NCI-H1436 (cell line): ENCODE data around the gene BICD2.

ENCODE experiments used
- DNase-seq: peaks from one replicate; lab custom pipeline; 2025; lab: John Stamatoyannopoulos, UW

The BICD2 gene

GRCh38 chr9:92727716-92728700, 36.6 kb downstream of the BICD2 start:
- DNase-seq = no peak

- DNase-seq = no peak
These were observed 37.5 kb downstream of the BICD2 start for GRCh38 chr9:92726971-92727715.

GRCh38 chr9:92726348-92726747, 38.3 kb downstream of the BICD2 start:
- no peak for DNase-seq

- no peak for DNase-seq
These were observed 38.9 kb downstream of the BICD2 start for GRCh38 chr9:92725766-92726165.

- DNase-seq = no peak
These were observed 39.4 kb downstream of the BICD2 start for GRCh38 chr9:92725266-92725545.

GRCh38 chr9:92724528-92725265, 39.9 kb downstream of the BICD2 start:
- DNase-seq = no peak

GRCh38 chr9:92723801-92724323, 40.8 kb downstream of the BICD2 start:
- DNase-seq = no peak

GRCh38 chr9:92723299-92723625, 41.4 kb downstream of the BICD2 start:
- DNase-seq = no peak

GRCh38 chr9:92722386-92723298, 42.0 kb downstream of the BICD2 start:
- no peak for DNase-seq

GRCh38 chr9:92721548-92721947, 43.1 kb downstream of the BICD2 start:
- DNase-seq = no peak

GRCh38 chr9:92720807-92721535, 43.7 kb downstream of the BICD2 start:
- DNase-seq = no peak

- no peak for DNase-seq
These were observed 44.3 kb downstream of the BICD2 start for GRCh38 chr9:92720209-92720765.

- no peak for DNase-seq
These were observed 45.5 kb downstream of the BICD2 start for GRCh38 chr9:92719028-92719647.

- no peak for DNase-seq
These were observed 46.3 kb downstream of the BICD2 start for GRCh38 chr9:92718086-92719001.

GRCh38 chr9:92717201-92718085, 47.2 kb downstream of the BICD2 start:
- DNase-seq = no peak

- peak; percentile 40 for DNase-seq
These were observed 48.1 kb downstream of the BICD2 start for GRCh38 chr9:92716557-92716956.

GRCh38 chr9:92715488-92716231, 49.0 kb downstream of the BICD2 start:
- no peak for DNase-seq
